Measurements from ENCODE around the gene CFAP58.

CFAP58 gene, protein sequence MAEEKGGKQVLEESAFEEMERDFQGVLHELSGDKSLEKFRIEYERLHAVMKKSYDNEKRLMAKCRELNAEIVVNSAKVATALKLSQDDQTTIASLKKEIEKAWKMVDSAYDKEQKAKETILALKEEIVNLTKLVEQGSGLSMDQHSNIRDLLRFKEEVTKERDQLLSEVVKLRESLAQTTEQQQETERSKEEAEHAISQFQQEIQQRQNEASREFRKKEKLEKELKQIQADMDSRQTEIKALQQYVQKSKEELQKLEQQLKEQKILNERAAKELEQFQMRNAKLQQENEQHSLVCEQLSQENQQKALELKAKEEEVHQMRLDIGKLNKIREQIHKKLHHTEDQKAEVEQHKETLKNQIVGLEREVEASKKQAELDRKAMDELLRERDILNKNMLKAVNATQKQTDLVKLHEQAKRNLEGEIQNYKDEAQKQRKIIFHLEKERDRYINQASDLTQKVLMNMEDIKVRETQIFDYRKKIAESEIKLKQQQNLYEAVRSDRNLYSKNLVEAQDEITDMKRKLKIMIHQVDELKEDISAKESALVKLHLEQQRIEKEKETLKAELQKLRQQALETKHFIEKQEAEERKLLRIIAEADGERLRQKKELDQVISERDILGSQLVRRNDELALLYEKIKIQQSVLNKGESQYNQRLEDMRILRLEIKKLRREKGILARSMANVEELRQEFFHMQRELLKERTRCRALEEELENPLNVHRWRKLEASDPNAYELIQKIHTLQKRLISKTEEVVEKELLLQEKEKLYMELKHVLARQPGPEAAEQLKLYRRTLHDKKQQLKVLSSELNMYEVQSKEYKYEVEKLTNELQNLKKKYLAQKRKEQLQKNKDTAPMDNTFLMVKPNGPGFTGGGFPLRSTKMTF

DNA sequence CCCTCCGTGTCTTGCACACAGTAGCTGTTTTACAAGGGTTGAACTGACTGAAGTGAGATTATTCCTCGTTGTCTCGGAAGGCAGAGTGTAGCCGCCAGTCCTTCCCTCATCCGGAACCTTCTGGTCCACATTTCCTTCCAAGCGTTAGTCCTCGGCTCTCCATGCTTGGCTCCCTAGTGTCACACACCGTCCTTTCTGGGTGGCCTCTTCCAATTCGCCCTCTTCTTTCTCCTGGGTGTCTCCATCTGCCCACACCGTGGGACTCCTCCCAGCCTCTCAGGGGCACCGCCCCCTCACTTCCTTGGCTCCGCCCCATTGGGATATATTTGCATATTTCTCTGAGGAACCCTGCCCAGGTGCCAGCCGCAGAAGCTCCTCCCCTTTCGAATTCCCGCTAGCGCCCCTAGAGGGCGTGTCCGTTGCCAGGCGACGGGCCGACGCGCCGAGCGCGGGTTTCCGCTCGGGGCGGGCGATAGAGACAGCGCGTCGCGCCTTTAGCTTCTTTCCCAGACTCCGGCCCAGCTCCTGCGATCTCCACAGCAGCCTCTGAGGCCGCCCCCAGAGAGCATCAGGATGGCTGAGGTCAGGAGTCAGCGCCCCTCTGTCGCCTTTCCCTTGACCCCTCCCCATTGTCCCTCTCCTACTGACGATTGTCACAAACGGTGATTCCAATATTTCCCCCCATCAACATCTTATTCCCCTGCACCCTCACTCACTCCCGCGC, at the start of gene CFAP58:
Gene CFAP58, plus strand, starts transcription at position 509 of the 724 bp plus-strand sequence. Its CDS starts 65 bp downstream, at position 574.
- Mint-ChIP-seq H3K27ac (peak within 1 kb of the TSS; percentile 60), H3K27me3 (no peaks in the 10 kb centered on the region), H3K4me3 (peak within 1 kb of the TSS; percentile 60), H3K36me3 (no peaks in the 10 kb centered on the region), H3K9me3 (no peaks in the 10 kb centered on the region), H3K4me1 (no peaks in the 10 kb centered on the region)

- Mint-ChIP-seq H3K27me3 (no peaks in the 10 kb centered on the region), H3K27ac (no peak overlapping the region), H3K4me3 (no peak overlapping the region), H3K9me3 (no peaks in the 10 kb centered on the region), H3K36me3 (peaks cover 2% of the 10 kb centered on the region), H3K4me1 (peaks cover 82% of the 10 kb centered on the region)
These were observed 49.3 kb upstream of the CFAP58 start for GRCh38 chr10:104304356-104304745.

DNA sequence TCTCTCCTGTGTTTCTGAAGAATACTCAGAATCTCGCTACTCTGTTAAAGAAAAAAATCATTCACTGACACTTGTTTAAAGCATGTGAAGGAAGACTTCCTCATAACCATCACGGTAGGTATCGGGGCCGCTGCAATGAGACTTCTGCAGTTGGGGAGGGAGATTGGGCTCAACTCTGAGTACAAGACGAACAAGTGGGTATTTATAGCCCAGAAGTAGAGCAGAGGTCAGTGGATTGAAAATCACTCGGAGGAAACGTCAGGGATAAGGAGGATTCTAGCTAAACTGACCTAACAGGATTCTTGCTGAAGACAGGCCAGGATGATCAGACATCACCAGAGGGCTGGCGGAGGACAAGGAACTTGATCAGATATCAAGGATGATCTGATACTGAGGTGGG, 48.7 kb upstream of the CFAP58 start:
- H3K4me3 Mint-ChIP-seq = no peak overlapping the region
- H3K27ac Mint-ChIP-seq = no peak overlapping the region
- peaks cover 88% of the 10 kb centered on the region for H3K4me1 Mint-ChIP-seq

DNA sequence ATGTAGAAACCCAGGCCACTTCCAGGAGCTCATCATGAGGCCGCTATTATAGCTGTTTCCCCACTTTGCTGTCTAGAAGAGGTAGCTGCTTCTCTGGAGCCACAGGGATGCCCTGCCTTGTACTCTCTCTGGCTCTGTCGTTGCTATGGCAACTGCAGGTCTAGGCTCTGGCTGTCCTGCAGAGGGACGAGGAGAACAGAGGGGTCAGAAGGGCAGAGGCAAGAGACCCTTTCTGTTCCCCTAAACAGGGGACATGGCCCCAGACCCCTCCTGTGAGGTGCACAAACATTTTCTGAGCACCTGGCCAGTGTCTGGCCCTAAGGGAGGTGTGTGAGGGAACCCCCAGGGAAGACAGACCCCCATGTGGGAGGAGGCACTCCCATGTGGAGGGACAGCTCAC, 46.7 kb upstream of the CFAP58 start:
- peaks cover 2% of the 10 kb centered on the region for H3K36me3 Mint-ChIP-seq
- H3K27me3 Mint-ChIP-seq = no peaks in the 10 kb centered on the region
- H3K4me1 Mint-ChIP-seq = peaks cover 85% of the 10 kb centered on the region
- H3K4me3 Mint-ChIP-seq = no peak overlapping the region
- H3K9me3 Mint-ChIP-seq = no peaks in the 10 kb centered on the region
- H3K27ac Mint-ChIP-seq = no peak overlapping the region

More for the DNA sequence above, 48.7 kb upstream of the CFAP58 start:
- H3K36me3 Mint-ChIP-seq = peaks cover 2% of the 10 kb centered on the region
- H3K9me3 Mint-ChIP-seq = no peaks in the 10 kb centered on the region
- no peaks in the 10 kb centered on the region for H3K27me3 Mint-ChIP-seq

- Mint-ChIP-seq H3K27ac (peak overlapping the region; percentile 73), H3K36me3 (peaks cover 5% of the 10 kb centered on the region), H3K4me3 (peak overlapping the region; percentile 37), H3K27me3 (no peaks in the 10 kb centered on the region), H3K4me1 (peaks cover 92% of the 10 kb centered on the region), H3K9me3 (no peaks in the 10 kb centered on the region)
These were observed 45.8 kb upstream of the CFAP58 start for GRCh38 chr10:104307576-104308438.

GRCh38 chr10:104308439-104308903, 45.2 kb upstream of the CFAP58 start:
- H3K4me1 Mint-ChIP-seq = peaks cover 89% of the 10 kb centered on the region
- no peaks in the 10 kb centered on the region for H3K9me3 Mint-ChIP-seq
- H3K27ac Mint-ChIP-seq = peak overlapping the region; percentile 73
- H3K36me3 Mint-ChIP-seq = peaks cover 3% of the 10 kb centered on the region
- peak overlapping the region; percentile 37 for H3K4me3 Mint-ChIP-seq
- H3K27me3 Mint-ChIP-seq = no peaks in the 10 kb centered on the region

- peaks cover 5% of the 10 kb centered on the region for H3K36me3 Mint-ChIP-seq
These were observed 43.4 kb upstream of the CFAP58 start for GRCh38 chr10:104309980-104310978.

DNA sequence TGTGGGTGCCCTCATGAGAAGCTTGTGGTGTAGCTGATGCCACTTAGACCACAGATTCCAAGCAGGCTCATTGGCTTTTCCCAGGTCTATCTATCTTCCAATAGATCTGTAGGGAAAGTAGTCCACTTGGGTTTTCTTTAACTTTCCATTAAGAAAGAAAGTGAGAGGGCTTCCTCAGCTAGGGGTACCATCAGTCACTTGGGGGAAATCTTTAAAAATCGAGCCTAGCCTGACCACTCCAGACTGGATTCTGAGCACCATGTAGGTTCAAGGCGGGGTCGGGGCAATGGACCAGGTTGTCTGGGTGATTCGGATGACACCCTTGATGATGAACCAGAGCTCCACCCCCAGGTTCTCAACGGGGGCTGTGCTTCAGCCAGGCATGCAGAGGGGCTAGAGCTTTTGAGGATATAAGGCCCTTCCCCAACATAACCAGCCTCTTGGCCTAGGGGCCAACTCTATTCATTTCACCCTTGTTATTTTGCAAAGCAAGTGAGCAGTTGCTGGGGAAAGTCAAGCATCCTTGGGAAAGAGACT, 42.4 kb upstream of the CFAP58 start:
- Mint-ChIP-seq H3K27ac (no peak overlapping the region), H3K9me3 (no peaks in the 10 kb centered on the region), H3K4me1 (peaks cover 65% of the 10 kb centered on the region), H3K27me3 (no peaks in the 10 kb centered on the region), H3K4me3 (no peak overlapping the region), H3K36me3 (peaks cover 8% of the 10 kb centered on the region)

More at GRCh38 chr10:104309980-104310978, 43.4 kb upstream of the CFAP58 start:
- Mint-ChIP-seq H3K9me3 (no peaks in the 10 kb centered on the region), H3K4me1 (peaks cover 74% of the 10 kb centered on the region), H3K27me3 (no peaks in the 10 kb centered on the region), H3K27ac (peak overlapping the region; percentile 12), H3K4me3 (peak overlapping the region; percentile 11)

GRCh38 chr10:104314591-104315485, 38.8 kb upstream of the CFAP58 start:
- no peak overlapping the region for H3K4me3 Mint-ChIP-seq
- H3K4me1 Mint-ChIP-seq = peaks cover 61% of the 10 kb centered on the region
- peaks cover 8% of the 10 kb centered on the region for H3K36me3 Mint-ChIP-seq
- H3K27ac Mint-ChIP-seq = no peak overlapping the region
- no peaks in the 10 kb centered on the region for H3K27me3 Mint-ChIP-seq
- H3K9me3 Mint-ChIP-seq = no peaks in the 10 kb centered on the region

DNA sequence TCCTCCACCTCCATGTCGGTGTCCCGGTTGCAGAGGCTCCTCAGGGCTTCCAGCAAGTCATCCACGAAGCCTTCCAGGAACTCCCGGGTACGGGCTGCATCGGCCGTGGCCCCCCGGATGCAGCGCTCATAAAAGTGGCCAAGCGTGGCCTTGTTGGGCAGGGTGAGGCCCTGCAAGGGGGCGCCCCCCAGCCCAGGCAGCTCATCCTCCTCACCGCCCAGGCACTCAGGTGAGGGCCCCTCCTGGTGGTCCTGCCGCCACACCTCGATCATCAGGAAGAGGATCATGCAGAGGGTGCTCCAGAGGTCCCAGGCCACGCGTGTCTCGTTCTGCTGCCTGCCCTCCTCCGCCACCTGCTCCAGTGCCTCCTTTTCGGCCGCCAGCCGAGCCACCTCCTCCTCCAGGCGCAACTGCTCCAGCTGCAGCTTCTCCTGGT, 38.1 kb upstream of the CFAP58 start:
- Mint-ChIP-seq H3K36me3 (peaks cover 8% of the 10 kb centered on the region), H3K9me3 (no peaks in the 10 kb centered on the region), H3K4me3 (no peak overlapping the region), H3K27me3 (no peaks in the 10 kb centered on the region), H3K4me1 (peaks cover 61% of the 10 kb centered on the region), H3K27ac (no peak overlapping the region)

DNA sequence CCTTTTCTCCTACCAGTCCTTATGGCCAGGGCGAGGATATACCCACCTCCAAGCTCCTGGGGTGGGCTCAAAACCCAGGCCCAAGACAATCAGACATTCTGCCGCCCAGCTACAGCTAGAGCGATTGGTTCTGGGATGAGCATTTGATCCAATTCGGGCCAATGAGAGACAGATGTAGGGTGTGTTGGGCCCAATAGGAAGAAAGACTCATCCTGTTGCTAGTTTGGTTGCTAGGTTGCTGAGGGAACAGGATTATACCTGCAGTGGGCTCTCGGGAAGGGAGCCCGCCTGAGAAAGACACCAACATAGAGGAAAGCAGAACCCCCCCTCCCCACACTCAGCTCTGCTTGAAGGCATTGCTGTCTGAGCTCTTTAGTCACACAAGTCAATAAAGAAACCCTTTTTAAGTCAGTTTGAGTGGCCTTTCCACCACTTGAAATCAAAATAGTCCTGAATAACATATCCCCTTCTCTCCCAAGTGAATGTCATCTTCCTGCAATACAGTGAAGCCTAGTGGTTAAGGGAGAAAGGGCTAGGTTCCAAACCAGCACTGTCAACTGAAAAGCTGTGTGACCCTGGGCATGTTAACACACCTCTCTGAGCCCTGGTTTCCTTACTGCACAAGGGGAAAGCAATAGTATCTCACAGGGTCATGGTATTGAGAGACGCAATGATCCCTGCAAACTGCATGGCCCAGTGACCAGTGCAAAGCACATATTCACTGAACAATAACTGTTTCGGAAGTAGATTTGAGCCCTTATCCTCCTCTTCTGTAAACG, 37.1 kb upstream of the CFAP58 start:
- Mint-ChIP-seq H3K27ac (no peak overlapping the region), H3K4me1 (peaks cover 62% of the 10 kb centered on the region), H3K9me3 (no peaks in the 10 kb centered on the region), H3K4me3 (no peak overlapping the region), H3K36me3 (peaks cover 8% of the 10 kb centered on the region), H3K27me3 (no peaks in the 10 kb centered on the region)

DNA sequence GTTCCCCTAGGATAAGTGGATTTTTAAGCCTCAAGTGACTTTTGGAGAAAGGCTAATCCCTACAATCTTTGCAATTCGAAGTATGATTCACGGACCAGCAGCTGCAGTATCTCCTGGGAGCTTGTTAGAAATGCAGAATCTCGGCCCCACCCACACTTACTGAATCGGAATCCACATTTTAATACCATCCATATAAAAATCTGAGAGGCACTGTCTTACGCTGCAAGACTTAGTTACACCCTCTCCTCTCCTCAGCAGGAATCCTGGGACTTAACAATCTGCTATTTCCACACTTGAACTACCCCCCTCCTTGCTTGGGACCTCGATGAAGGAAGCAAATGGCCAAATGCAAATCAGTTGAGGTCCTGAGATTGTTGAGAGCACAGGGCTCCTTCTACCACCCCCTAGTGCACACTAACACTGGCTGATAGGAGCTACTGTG, 36.3 kb upstream of the CFAP58 start:
- H3K27ac Mint-ChIP-seq = no peak overlapping the region
- no peaks in the 10 kb centered on the region for H3K27me3 Mint-ChIP-seq
- H3K4me1 Mint-ChIP-seq = peaks cover 65% of the 10 kb centered on the region
- H3K36me3 Mint-ChIP-seq = peaks cover 6% of the 10 kb centered on the region
- H3K4me3 Mint-ChIP-seq = no peak overlapping the region
- H3K9me3 Mint-ChIP-seq = no peaks in the 10 kb centered on the region
